ENCODE data around the gene SLC35B4.

SLC35B4 gene

GRCh38 chr7:134315679-134316538, 821 bp downstream of the SLC35B4 start:
- no peaks in the 10 kb centered on the region for H3K9me3 ChIP-seq (ENCODE audit: control insufficient read depth, insufficient read depth, low read length)
- no peaks in the 10 kb centered on the region for H3K36me3 ChIP-seq (ENCODE audit: control insufficient read depth, insufficient read depth, low read length)
- peak overlapping the region; percentile 72 for H3K4me3 ChIP-seq (ENCODE audit: low read length)
- H3K4me1 ChIP-seq (ENCODE audit: control insufficient read depth, insufficient read depth, low read length), result no peaks in the 10 kb centered on the region
- H3K27me3 ChIP-seq (ENCODE audit: control insufficient read depth, insufficient read depth, low read length), result no peaks in the 10 kb centered on the region
- no CpG with 5 or more reads among the region's 20 CpGs for WGBS (ENCODE audit: insufficient coverage, insufficient read length)
- no peak overlapping the region for H3K27ac ChIP-seq (ENCODE audit: low read length)
- no peak for DNase-seq (ENCODE audit: low read depth, low spot score)

GRCh38 chr7:134313543-134313942, 3.2 kb downstream of the SLC35B4 start:
- WGBS (ENCODE audit: insufficient coverage, insufficient read length), result no CpG with 5 or more reads among the region's 1 CpG

GRCh38 chr7:134312717-134313116, 4.0 kb downstream of the SLC35B4 start:
- Histone ChIP-seq H3K36me3 (ENCODE audit: control insufficient read depth, insufficient read depth, low read length) (no peaks in the 10 kb centered on the region; the same call in 1 of the 2 replicates), H3K9me3 (ENCODE audit: control insufficient read depth, insufficient read depth, low read length) (no peaks in the 10 kb centered on the region), H3K27me3 (ENCODE audit: control insufficient read depth, insufficient read depth, low read length) (no peaks in the 10 kb centered on the region), H3K27ac (ENCODE audit: low read length) (no peak overlapping the region), H3K4me3 (ENCODE audit: low read length) (no peak overlapping the region), H3K4me1 (ENCODE audit: control insufficient read depth, insufficient read depth, low read length) (no peaks in the 10 kb centered on the region)
- no peak for DNase-seq (ENCODE audit: low read depth, low spot score)
- WGBS (ENCODE audit: insufficient coverage, insufficient read length), result no CpG with 5 or more reads among the region's 6 CpGs

More at GRCh38 chr7:134313543-134313942, 3.2 kb downstream of the SLC35B4 start:
- Histone ChIP-seq H3K27ac (ENCODE audit: low read length) (no peak overlapping the region), H3K4me3 (ENCODE audit: low read length) (no peak overlapping the region), H3K27me3 (ENCODE audit: control insufficient read depth, insufficient read depth, low read length) (no peaks in the 10 kb centered on the region), H3K4me1 (ENCODE audit: control insufficient read depth, insufficient read depth, low read length) (no peaks in the 10 kb centered on the region), H3K9me3 (ENCODE audit: control insufficient read depth, insufficient read depth, low read length) (no peaks in the 10 kb centered on the region), H3K36me3 (ENCODE audit: control insufficient read depth, insufficient read depth, low read length) (no peaks in the 10 kb centered on the region)
- no peak for DNase-seq (ENCODE audit: low read depth, low spot score)

- Histone ChIP-seq H3K27me3 (ENCODE audit: control insufficient read depth, insufficient read depth, low read length) (no peaks in the 10 kb centered on the region), H3K4me1 (ENCODE audit: control insufficient read depth, insufficient read depth, low read length) (no peaks in the 10 kb centered on the region), H3K4me3 (ENCODE audit: low read length) (no peak overlapping the region), H3K27ac (ENCODE audit: low read length) (no peak overlapping the region), H3K9me3 (ENCODE audit: control insufficient read depth, insufficient read depth, low read length) (no peaks in the 10 kb centered on the region), H3K36me3 (ENCODE audit: control insufficient read depth, insufficient read depth, low read length) (no peaks in the 10 kb centered on the region; the same call in 1 of the 2 replicates)
- no CpG with 5 or more reads among the region's 4 CpGs for WGBS (ENCODE audit: insufficient coverage, insufficient read length)
- DNase-seq (ENCODE audit: low read depth, low spot score), result no peak
These were observed 4.9 kb downstream of the SLC35B4 start for GRCh38 chr7:134311807-134312206.

GRCh38 chr7:134308548-134308947, 8.2 kb downstream of the SLC35B4 start:
- DNase-seq (ENCODE audit: low read depth, low spot score), result no peak
- WGBS (ENCODE audit: insufficient coverage, insufficient read length), result no CpG with 5 or more reads among the region's 4 CpGs
- H3K27me3 ChIP-seq (ENCODE audit: control insufficient read depth, insufficient read depth, low read length), result no peaks in the 10 kb centered on the region
- no peaks in the 10 kb centered on the region for H3K4me1 ChIP-seq (ENCODE audit: control insufficient read depth, insufficient read depth, low read length)
- no peak overlapping the region for H3K4me3 ChIP-seq (ENCODE audit: low read length)
- no peak overlapping the region for H3K27ac ChIP-seq (ENCODE audit: low read length)
- H3K36me3 ChIP-seq (ENCODE audit: control insufficient read depth, insufficient read depth, low read length), result no peaks in the 10 kb centered on the region; the same call in 1 of the 2 replicates
- no peaks in the 10 kb centered on the region for H3K9me3 ChIP-seq (ENCODE audit: control insufficient read depth, insufficient read depth, low read length)

DNA sequence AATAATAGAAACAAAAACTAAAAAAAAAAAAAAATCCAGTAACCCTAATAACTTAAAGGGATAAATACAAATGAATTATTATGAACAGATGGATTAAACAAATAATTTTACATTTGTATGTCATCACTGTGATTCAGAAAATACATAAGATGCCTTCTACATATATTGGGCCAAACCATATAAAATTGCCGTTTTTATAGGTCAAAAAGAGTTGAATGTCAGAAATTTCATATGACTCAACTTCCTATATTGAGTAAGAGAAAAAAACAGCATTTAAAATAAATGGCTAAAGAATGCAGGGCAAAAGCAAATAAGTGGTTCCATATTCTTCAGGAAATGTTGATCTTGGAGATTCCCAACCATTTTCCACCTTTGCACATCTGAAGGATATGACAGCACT, 9.4 kb downstream of the SLC35B4 start:
- Histone ChIP-seq H3K4me3 (ENCODE audit: low read length) (no peak overlapping the region), H3K4me1 (ENCODE audit: control insufficient read depth, insufficient read depth, low read length) (no peaks in the 10 kb centered on the region), H3K27ac (ENCODE audit: low read length) (no peak overlapping the region), H3K36me3 (ENCODE audit: control insufficient read depth, insufficient read depth, low read length) (no peaks in the 10 kb centered on the region; the same call in 1 of the 2 replicates), H3K27me3 (ENCODE audit: control insufficient read depth, insufficient read depth, low read length) (no peaks in the 10 kb centered on the region), H3K9me3 (ENCODE audit: control insufficient read depth, insufficient read depth, low read length) (no peaks in the 10 kb centered on the region)
- WGBS (ENCODE audit: insufficient coverage, insufficient read length), result no CpG with 5 or more reads among the region's 1 CpG
- DNase-seq (ENCODE audit: low read depth, low spot score), result no peak

- Histone ChIP-seq H3K9me3 (ENCODE audit: control insufficient read depth, insufficient read depth, low read length) (no peaks in the 10 kb centered on the region), H3K4me1 (ENCODE audit: control insufficient read depth, insufficient read depth, low read length) (no peaks in the 10 kb centered on the region), H3K36me3 (ENCODE audit: control insufficient read depth, insufficient read depth, low read length) (no peaks in the 10 kb centered on the region; the same call in 1 of the 2 replicates), H3K27ac (ENCODE audit: low read length) (no peak overlapping the region), H3K27me3 (ENCODE audit: control insufficient read depth, insufficient read depth, low read length) (no peaks in the 10 kb centered on the region), H3K4me3 (ENCODE audit: low read length) (no peak overlapping the region)
- no peak for DNase-seq (ENCODE audit: low read depth, low spot score)
- no CpG with 5 or more reads among the region's 2 CpGs for WGBS (ENCODE audit: insufficient coverage, insufficient read length)
These were observed 14.6 kb downstream of the SLC35B4 start for GRCh38 chr7:134302120-134302519.

DNA sequence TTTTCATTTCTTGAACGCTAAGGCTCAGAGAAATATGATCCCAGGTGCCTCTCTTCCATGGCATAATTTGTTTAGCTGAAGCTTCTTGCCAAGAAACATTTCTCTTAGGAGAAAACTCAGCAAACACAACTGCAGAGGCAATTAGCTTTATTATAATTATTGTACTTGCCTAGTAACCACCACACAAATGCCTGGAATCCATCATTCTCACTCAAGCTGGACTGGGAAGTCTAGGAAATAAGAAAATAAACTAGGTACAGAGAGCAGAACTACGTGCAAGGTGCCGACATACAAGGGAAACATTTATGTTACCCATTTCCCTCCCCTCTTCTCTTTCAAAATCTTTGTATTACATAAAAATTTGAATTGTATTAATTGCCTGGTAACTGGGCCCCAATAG, 15.1 kb downstream of the SLC35B4 start:
- no CpG with 5 or more reads among the region's 3 CpGs for WGBS (ENCODE audit: insufficient coverage, insufficient read length)
- Histone ChIP-seq H3K27me3 (ENCODE audit: control insufficient read depth, insufficient read depth, low read length) (no peaks in the 10 kb centered on the region), H3K9me3 (ENCODE audit: control insufficient read depth, insufficient read depth, low read length) (no peaks in the 10 kb centered on the region), H3K36me3 (ENCODE audit: control insufficient read depth, insufficient read depth, low read length) (no peaks in the 10 kb centered on the region; the same call in 1 of the 2 replicates), H3K27ac (ENCODE audit: low read length) (no peak overlapping the region), H3K4me1 (ENCODE audit: control insufficient read depth, insufficient read depth, low read length) (no peaks in the 10 kb centered on the region), H3K4me3 (ENCODE audit: low read length) (no peak overlapping the region)
- DNase-seq (ENCODE audit: low read depth, low spot score), result no peak

- DNase-seq (ENCODE audit: low read depth, low spot score), result no peak
- Histone ChIP-seq H3K27ac (ENCODE audit: low read length) (no peak overlapping the region), H3K9me3 (ENCODE audit: control insufficient read depth, insufficient read depth, low read length) (no peaks in the 10 kb centered on the region), H3K4me1 (ENCODE audit: control insufficient read depth, insufficient read depth, low read length) (no peaks in the 10 kb centered on the region), H3K36me3 (ENCODE audit: control insufficient read depth, insufficient read depth, low read length) (no peaks in the 10 kb centered on the region; the same call in 1 of the 2 replicates), H3K4me3 (ENCODE audit: low read length) (no peak overlapping the region), H3K27me3 (ENCODE audit: control insufficient read depth, insufficient read depth, low read length) (no peaks in the 10 kb centered on the region)
- no CpG with 5 or more reads among the region's 2 CpGs for WGBS (ENCODE audit: insufficient coverage, insufficient read length)
These were observed 15.7 kb downstream of the SLC35B4 start for GRCh38 chr7:134300988-134301387.

DNA sequence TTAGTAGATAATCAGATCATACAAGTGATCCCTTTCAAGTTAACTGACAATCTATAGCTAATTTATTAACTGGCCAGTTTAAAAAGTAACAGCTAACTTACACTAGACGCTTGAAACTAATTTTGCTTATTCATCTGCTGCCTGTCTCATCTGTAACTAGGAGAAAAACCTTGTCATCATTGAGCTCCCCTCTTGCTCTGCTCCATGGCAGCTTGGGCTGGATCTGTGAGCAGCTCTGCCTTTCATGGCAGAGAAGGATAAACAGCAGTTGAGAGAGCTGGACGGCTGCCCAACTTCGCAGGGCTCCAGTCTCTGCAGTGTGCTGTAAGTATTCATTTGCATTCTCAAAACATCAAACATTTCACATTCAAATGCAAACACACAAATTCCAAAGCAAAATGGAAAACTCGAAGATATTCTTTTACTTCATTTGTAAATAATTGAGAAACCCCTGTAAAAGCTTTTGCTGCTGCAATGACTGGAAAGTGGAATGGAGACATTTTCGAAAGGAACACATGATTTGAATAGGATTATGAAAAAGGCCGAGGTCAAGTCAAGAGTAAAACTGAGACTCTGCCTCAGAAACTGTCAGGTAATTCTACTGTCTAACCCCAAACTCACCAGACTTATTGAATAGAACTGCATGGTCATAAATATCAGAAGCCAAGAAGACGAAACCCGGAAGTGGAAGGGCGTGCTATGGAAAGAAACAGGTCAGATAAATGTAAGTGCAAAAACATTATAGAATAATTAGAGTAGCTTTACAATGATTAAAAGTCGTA, 17.6 kb downstream of the SLC35B4 start:
- H3K36me3 ChIP-seq (ENCODE audit: control insufficient read depth, insufficient read depth, low read length), result peaks cover 4% of the 10 kb centered on the region; the same call in 1 of the 2 replicates
- no peaks in the 10 kb centered on the region for H3K9me3 ChIP-seq (ENCODE audit: control insufficient read depth, insufficient read depth, low read length)
- H3K4me1 ChIP-seq (ENCODE audit: control insufficient read depth, insufficient read depth, low read length), result no peaks in the 10 kb centered on the region
- no peak overlapping the region for H3K4me3 ChIP-seq (ENCODE audit: low read length)
- no peaks in the 10 kb centered on the region for H3K27me3 ChIP-seq (ENCODE audit: control insufficient read depth, insufficient read depth, low read length)
- no peak overlapping the region for H3K27ac ChIP-seq (ENCODE audit: low read length)
- WGBS (ENCODE audit: insufficient coverage, insufficient read length), result 100% methylated on average over 1 of the region's 10 CpGs
- no peak for DNase-seq (ENCODE audit: low read depth, low spot score)
